ENCODE measurements around the gene LPCAT1. TPM values are rescaled to one million over a fixed set of nuclear protein-coding genes. Genes with fewer than 3 reads are reported as not detected.

The LPCAT1 gene
- total RNA-seq: 27.5 and 35.2 TPM in 2 replicates

GRCh38 chr5:1523793-1524480 lies at the start of gene LPCAT1:
Gene LPCAT1, minus strand, starts transcription at chr5:1523960. Its CDS starts 116 bp downstream, at chr5:1523844.

GRCh38 chr5:1445313-1445688 lies 78.5 kb downstream of the LPCAT1 start, which contains the start of gene SLC6A3:
Gene SLC6A3, minus strand, starts transcription at chr5:1445440. Its CDS starts 2,243 bp downstream, at chr5:1443197.

Other genes starting within 250 kb of the LPCAT1 start
- not detected in 2 replicates for gene TERT, start 228.9 kb downstream of the LPCAT1 start, total RNA-seq
- 252 and 273 TPM in 2 replicates for gene CLPTM1L, start 178.9 kb downstream of the LPCAT1 start, total RNA-seq
- gene SLC6A3, start 78.5 kb downstream of the LPCAT1 start, total RNA-seq: not detected in 2 replicates

Data from tracheal epithelial cell (primary cell).